Colonic mucosa (tissue), 4 donors: ENCODE results near the gene WDR82. TPM values are rescaled to one million over a fixed set of nuclear protein-coding genes. Genes with fewer than 3 reads are reported as not detected.

Experiments
- DNase-seq: peaks from one replicate; pipeline ENCODE4 v3.0.0-alpha.2; 2020
- H3K27ac ChIP-seq: fragments of 200-600 bp; one replicate; pipeline ENCODE4 v1.8.0; 2021
- H3K27me3 ChIP-seq: fragments of 200-600 bp; one replicate; pipeline ENCODE4 v1.8.0; 2021
- H3K36me3 ChIP-seq: fragments of 200-600 bp; one replicate; pipeline ENCODE4 v1.8.0; 2021
- H3K4me1 ChIP-seq: fragments of 200-600 bp; one replicate; pipeline ENCODE4 v1.8.0; 2021; ENCODE audit warnings: mild to moderate bottlenecking
- H3K4me3 ChIP-seq: fragments of 200-600 bp; one replicate; pipeline ENCODE4 v1.8.0; 2021
- H3K9ac ChIP-seq, 2 donors: one replicate each; pipeline ENCODE4 v1.7.0; 2013; ENCODE audit warnings: control low read depth in 2 of 2, low read depth in 2 of 2, low read length in 2 of 2
- H3K9me3 ChIP-seq: fragments of 200-600 bp; one replicate; pipeline ENCODE4 v1.8.0; 2021
- CTCF ChIP-seq: fragments of 200-600 bp; IDR thresholded peaks from one replicate; pipeline ENCODE4 v1.8.0; 2022; ENCODE audit warnings: antibody characterized with exemption, mild to moderate bottlenecking
- intact Hi-C: fragments of 100-400 bp; cut with DNase I; formaldehyde crosslinking; loops from one replicate; pipeline ENCODE4 v1.14.1; 2022
- total RNA-seq, 2 donors: library from RNA; stranded (reverse); fragmentation: NEBNext Ultra II Directional in 1 of 2; extraction: Animal tissue kit (Norgen Biotek cat#: 25700) in 1 of 2; gene quantifications; one replicate each; pipeline ENCODE4 v1.2.1, GENCODE V29; 2021
- donor health status: healthy.
- donor health status: DM: no; HTN: no; CAD: no.
- donor health status: DM: no; HTN: no; CAD: no.

WDR82 gene
- total RNA-seq, 2 donors from 2014 or later: 65.7 to 67.0 TPM

DNA sequence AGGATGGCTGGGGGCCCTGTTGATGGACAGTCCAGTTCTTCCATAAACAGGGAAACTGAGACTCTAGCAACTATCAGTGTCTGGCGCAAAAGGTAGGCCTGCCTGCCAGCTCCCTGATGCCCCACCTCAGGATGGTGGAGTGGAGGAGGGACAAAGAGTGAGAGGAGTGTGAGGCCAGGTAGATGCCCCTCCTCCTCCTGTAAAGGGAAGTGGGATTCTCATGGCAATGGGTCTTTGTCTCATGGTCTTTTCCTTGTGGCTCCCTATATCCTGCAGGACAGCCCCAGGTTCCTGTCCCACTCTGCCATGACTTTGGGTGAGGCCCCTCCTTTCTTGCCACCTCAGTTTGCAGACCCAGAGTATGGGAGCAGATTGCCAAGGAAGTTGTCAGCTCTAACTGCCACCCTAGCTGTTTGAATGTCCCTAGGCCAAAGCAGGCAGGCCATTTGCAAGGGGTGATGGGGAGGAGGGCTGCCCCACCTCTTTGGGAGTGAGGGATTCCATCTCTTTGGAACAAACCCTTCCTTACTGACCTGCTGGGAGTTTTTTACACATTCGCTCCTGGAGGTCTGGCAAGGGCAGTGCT is 34.8 kb upstream of the WDR82 start:
- DNase-seq: no peak
- intact Hi-C loops: no loop called here
- Histone ChIP-seq H3K4me3 (no peak overlapping the region), H3K27ac (no peak overlapping the region), H3K4me1 (peaks cover 6% of the 10 kb centered on the region), H3K27me3 (no peaks in the 10 kb centered on the region), H3K9ac (no peak overlapping the region), H3K36me3 (no peaks in the 10 kb centered on the region), H3K9me3 (no peaks in the 10 kb centered on the region)
- no peak for TF ChIP-seq CTCF

GRCh38 chr3:52311576-52312119 is 33.2 kb upstream of the WDR82 start:
- Histone ChIP-seq H3K36me3 (no peaks in the 10 kb centered on the region), H3K4me3 (no peak overlapping the region), H3K9me3 (no peaks in the 10 kb centered on the region), H3K27me3 (no peaks in the 10 kb centered on the region), H3K9ac (no peak overlapping the region), H3K27ac (no peak overlapping the region), H3K4me1 (peaks cover 3% of the 10 kb centered on the region)
- DNase-seq: no peak
- intact Hi-C loops: no loop called here
- TF ChIP-seq CTCF: no peak

- Histone ChIP-seq H3K9me3 (no peaks in the 10 kb centered on the region), H3K4me1 (peaks cover 3% of the 10 kb centered on the region), H3K4me3 (no peak overlapping the region), H3K27me3 (no peaks in the 10 kb centered on the region), H3K9ac (no peak overlapping the region), H3K27ac (no peak overlapping the region), H3K36me3 (no peaks in the 10 kb centered on the region)
- no peak for TF ChIP-seq CTCF
- intact Hi-C loops: no loop called here
- DNase-seq: no peak
Measured at GRCh38 chr3:52310861-52311575, 32.6 kb upstream of the WDR82 start.

DNA sequence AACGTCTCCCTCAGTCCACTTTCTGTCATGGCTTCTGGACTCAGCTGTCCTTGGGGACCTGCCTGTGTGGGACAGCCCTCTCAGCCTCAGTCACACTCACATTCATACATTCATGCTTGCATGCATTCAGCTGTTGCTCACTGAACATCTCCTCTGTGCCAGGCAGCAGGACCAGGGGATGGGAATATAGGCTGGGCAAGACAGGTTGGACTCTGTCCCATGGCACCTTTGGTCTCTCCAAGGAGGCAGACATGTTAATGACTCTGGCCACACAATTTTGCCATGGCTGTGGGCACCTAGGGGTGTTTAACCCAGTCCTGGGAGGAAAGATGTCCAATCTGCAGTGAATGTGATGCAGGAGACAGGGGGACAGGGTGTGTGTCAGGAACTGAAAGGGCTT is 29.9 kb upstream of the WDR82 start:
- no peak overlapping the region for H3K27ac ChIP-seq
- no peak overlapping the region for H3K9ac ChIP-seq
- intact Hi-C loops: no loop called here
- H3K4me3 ChIP-seq: no peak overlapping the region
- H3K27me3 ChIP-seq: no peaks in the 10 kb centered on the region
- peaks cover 3% of the 10 kb centered on the region for H3K4me1 ChIP-seq
- H3K9me3 ChIP-seq: no peaks in the 10 kb centered on the region
- no peaks in the 10 kb centered on the region for H3K36me3 ChIP-seq
- DNase-seq: no peak
- no peak for TF ChIP-seq CTCF

GRCh38 chr3:52306978-52307377 is 28.5 kb upstream of the WDR82 start:
- H3K36me3 ChIP-seq: no peaks in the 10 kb centered on the region
- no peak for TF ChIP-seq CTCF
- H3K27ac ChIP-seq: no peak overlapping the region
- H3K9me3 ChIP-seq: no peaks in the 10 kb centered on the region
- no peaks in the 10 kb centered on the region for H3K27me3 ChIP-seq
- peaks cover 3% of the 10 kb centered on the region for H3K4me1 ChIP-seq
- no peak overlapping the region for H3K4me3 ChIP-seq
- no peak overlapping the region for H3K9ac ChIP-seq
- no peak for DNase-seq
- intact Hi-C loops: no loop called here
